GM18868 (cell line): Measurements from ENCODE around the gene SLC2A2.

Experiments
- ATAC-seq: cut with Tn5 transposase; IDR thresholded peaks from one replicate; pipeline ENCODE4 v1.9.1; 2021; ENCODE audit warnings: mild to moderate bottlenecking, moderate library complexity; ENCODE audit not compliant: unreplicated experiment

The SLC2A2 gene

GRCh38 chr3:171038342-171038741, 11.8 kb upstream of the SLC2A2 start:
- no peak for ATAC-seq

- no peak for ATAC-seq
Observed at GRCh38 chr3:171028779-171029232, 2.3 kb upstream of the SLC2A2 start.

- ATAC-seq: no peak
Observed at GRCh38 chr3:171028025-171028778, 1.7 kb upstream of the SLC2A2 start.

GRCh38 chr3:171023566-171023965, 3.0 kb downstream of the SLC2A2 start:
- no peak for ATAC-seq

GRCh38 chr3:171021377-171021776, 5.1 kb downstream of the SLC2A2 start:
- no peak for ATAC-seq

GRCh38 chr3:171018156-171018935, 8.2 kb downstream of the SLC2A2 start:
- no peak for ATAC-seq

GRCh38 chr3:171013822-171014748, 12.4 kb downstream of the SLC2A2 start:
- no peak for ATAC-seq

GRCh38 chr3:171011873-171012336, 14.6 kb downstream of the SLC2A2 start:
- ATAC-seq: no peak

GRCh38 chr3:171011109-171011872, 15.2 kb downstream of the SLC2A2 start:
- ATAC-seq: no peak

GRCh38 chr3:171007316-171007715, 19.2 kb downstream of the SLC2A2 start:
- no peak for ATAC-seq

- no peak for ATAC-seq
Observed at GRCh38 chr3:171005648-171006047, 20.9 kb downstream of the SLC2A2 start.

- no peak for ATAC-seq
Observed at GRCh38 chr3:171001957-171002694, 24.4 kb downstream of the SLC2A2 start.

GRCh38 chr3:171001250-171001893, 25.1 kb downstream of the SLC2A2 start:
- ATAC-seq: no peak

GRCh38 chr3:171000281-171000680, 26.2 kb downstream of the SLC2A2 start:
- no peak for ATAC-seq

GRCh38 chr3:170999737-171000242, 26.7 kb downstream of the SLC2A2 start:
- ATAC-seq: no peak

GRCh38 chr3:170997961-170998913, 28.3 kb downstream of the SLC2A2 start:
- no peak for ATAC-seq

- ATAC-seq: no peak
Observed at GRCh38 chr3:170992854-170993253, 33.7 kb downstream of the SLC2A2 start.

- ATAC-seq: no peak
Observed at GRCh38 chr3:170991664-170992063, 34.9 kb downstream of the SLC2A2 start.
